ENCODE results near the gene USP43. TPM values are rescaled to one million over a fixed set of nuclear protein-coding genes. Genes with fewer than 3 reads are reported as not detected.
A peak's percentile ranks its signal among the peaks of the same experiment; 100 is the strongest.

The USP43 gene
- polyA plus RNA-seq, 1 donor from 2014 or later: 0.53 TPM

DNA sequence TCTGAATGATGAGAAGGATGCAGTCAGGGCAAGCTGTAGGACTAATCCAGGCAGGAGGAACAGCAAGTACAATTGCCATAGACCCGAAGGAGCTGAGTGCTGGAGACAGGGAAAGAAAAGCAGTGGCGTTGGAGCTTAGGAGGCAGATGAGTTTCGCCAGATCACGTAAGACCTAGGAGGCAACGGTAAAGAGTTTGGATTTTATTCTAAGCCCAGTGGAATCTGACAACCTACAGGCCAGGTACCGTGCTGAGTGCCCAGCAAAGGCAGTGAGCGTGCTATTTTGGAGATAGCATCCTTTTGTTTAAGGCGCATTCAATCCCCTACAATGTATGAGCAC is 1.2 kb downstream of the USP43 start:
- Histone ChIP-seq H3K4me3 (ENCODE audit: low read length) (peak overlapping the region; percentile 68), H3K9me3 (ENCODE audit: low read length) (no peaks in the 10 kb centered on the region), H3K27ac (ENCODE audit: low read length) (no peak overlapping the region), H3K36me3 (ENCODE audit: insufficient read depth, low read length) (no peaks in the 10 kb centered on the region), H3K27me3 (ENCODE audit: insufficient read depth, low read depth, low read length) (peaks cover 26% of the 10 kb centered on the region), H3K9me2 (ENCODE audit: insufficient read depth, low read length) (no peaks in the 10 kb centered on the region), H4K20me1 (ENCODE audit: insufficient read depth) (no peaks in the 10 kb centered on the region), H3F3A (ENCODE audit: insufficient read depth, low read length, poor library complexity, severe bottlenecking) (no peaks in the 10 kb centered on the region), H3K4me2 (ENCODE audit: low read length) (peak overlapping the region; percentile 77), H3K9ac (ENCODE audit: low read length) (no peak overlapping the region), H3K79me2 (replicated peaks; ENCODE audit: insufficient read depth, low read length) (no peaks in the 10 kb centered on the region), H2AFZ (ENCODE audit: low read depth, low read length) (no peak overlapping the region)
- TF ChIP-seq, protein P1, sequence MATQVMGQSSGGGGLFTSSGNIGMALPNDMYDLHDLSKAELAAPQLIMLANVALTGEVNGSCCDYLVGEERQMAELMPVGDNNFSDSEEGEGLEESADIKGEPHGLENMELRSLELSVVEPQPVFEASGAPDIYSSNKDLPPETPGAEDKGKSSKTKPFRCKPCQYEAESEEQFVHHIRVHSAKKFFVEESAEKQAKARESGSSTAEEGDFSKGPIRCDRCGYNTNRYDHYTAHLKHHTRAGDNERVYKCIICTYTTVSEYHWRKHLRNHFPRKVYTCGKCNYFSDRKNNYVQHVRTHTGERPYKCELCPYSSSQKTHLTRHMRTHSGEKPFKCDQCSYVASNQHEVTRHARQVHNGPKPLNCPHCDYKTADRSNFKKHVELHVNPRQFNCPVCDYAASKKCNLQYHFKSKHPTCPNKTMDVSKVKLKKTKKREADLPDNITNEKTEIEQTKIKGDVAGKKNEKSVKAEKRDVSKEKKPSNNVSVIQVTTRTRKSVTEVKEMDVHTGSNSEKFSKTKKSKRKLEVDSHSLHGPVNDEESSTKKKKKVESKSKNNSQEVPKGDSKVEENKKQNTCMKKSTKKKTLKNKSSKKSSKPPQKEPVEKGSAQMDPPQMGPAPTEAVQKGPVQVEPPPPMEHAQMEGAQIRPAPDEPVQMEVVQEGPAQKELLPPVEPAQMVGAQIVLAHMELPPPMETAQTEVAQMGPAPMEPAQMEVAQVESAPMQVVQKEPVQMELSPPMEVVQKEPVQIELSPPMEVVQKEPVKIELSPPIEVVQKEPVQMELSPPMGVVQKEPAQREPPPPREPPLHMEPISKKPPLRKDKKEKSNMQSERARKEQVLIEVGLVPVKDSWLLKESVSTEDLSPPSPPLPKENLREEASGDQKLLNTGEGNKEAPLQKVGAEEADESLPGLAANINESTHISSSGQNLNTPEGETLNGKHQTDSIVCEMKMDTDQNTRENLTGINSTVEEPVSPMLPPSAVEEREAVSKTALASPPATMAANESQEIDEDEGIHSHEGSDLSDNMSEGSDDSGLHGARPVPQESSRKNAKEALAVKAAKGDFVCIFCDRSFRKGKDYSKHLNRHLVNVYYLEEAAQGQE (IDR thresholded peaks at IDR 0.05; ENCODE audit: borderline replicate concordance): no peak
- TF ChIP-seq TAF1 (IDR thresholded peaks at IDR 0.05; ENCODE audit: low read depth) (no peak), EZH2 (IDR thresholded peaks at IDR 0.05; ENCODE audit: borderline replicate concordance, insufficient read depth, low read length, poor library complexity, severe bottlenecking) (no peak), MXI1 (conservative IDR thresholded peaks at IDR 0.05; ENCODE audit: poor library complexity, severe bottlenecking) (no peak), RAD21 (conservative IDR thresholded peaks at IDR 0.05) (no peak), POLR2AphosphoS5 (IDR thresholded peaks at IDR 0.05) (no peak), SMC3 (conservative IDR thresholded peaks at IDR 0.05; ENCODE audit: poor library complexity) (no peak), EP300 (conservative IDR thresholded peaks at IDR 0.05; ENCODE audit: poor library complexity, severe bottlenecking) (no peak)
- TF ChIP-seq, protein P2, sequence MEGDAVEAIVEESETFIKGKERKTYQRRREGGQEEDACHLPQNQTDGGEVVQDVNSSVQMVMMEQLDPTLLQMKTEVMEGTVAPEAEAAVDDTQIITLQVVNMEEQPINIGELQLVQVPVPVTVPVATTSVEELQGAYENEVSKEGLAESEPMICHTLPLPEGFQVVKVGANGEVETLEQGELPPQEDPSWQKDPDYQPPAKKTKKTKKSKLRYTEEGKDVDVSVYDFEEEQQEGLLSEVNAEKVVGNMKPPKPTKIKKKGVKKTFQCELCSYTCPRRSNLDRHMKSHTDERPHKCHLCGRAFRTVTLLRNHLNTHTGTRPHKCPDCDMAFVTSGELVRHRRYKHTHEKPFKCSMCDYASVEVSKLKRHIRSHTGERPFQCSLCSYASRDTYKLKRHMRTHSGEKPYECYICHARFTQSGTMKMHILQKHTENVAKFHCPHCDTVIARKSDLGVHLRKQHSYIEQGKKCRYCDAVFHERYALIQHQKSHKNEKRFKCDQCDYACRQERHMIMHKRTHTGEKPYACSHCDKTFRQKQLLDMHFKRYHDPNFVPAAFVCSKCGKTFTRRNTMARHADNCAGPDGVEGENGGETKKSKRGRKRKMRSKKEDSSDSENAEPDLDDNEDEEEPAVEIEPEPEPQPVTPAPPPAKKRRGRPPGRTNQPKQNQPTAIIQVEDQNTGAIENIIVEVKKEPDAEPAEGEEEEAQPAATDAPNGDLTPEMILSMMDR (IDR thresholded peaks at IDR 0.05; ENCODE audit: poor library complexity, severe bottlenecking): no peak

DNA sequence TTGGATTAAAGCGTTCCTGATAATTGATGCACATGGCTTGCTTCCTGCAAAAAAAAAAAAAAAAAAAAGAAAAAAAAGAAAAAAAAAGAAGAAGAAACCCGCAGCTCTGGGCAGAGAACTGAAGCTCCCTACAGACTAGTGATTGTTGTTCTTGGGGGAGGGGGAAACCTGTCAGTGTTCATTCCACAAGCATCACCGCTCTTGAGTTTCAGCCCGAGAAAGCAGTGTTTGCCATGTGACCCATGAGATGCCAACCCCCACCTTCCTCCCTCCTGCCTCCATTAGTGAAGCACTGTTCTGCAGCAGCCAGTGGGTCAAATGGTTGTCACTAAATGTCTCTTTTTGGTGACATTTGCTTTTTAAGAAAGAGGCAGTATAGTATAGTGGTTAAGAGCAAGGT is 1.7 kb downstream of the USP43 start:
- no peaks in the 10 kb centered on the region for H3K36me3 ChIP-seq (ENCODE audit: insufficient read depth, low read length)
- H3K79me2 ChIP-seq (replicated peaks; ENCODE audit: insufficient read depth, low read length): no peaks in the 10 kb centered on the region
- H3K27me3 ChIP-seq (ENCODE audit: insufficient read depth, low read depth, low read length): peaks cover 26% of the 10 kb centered on the region
- peak overlapping the region; percentile 68 for H3K4me3 ChIP-seq (ENCODE audit: low read length)
- no peak for TF ChIP-seq TAF1 (IDR thresholded peaks at IDR 0.05; ENCODE audit: low read depth)
- TF ChIP-seq, protein P1 (IDR thresholded peaks at IDR 0.05; ENCODE audit: borderline replicate concordance): no peak
- TF ChIP-seq, protein P2 (IDR thresholded peaks at IDR 0.05; ENCODE audit: poor library complexity, severe bottlenecking): no peak
- TF ChIP-seq MXI1 (conservative IDR thresholded peaks at IDR 0.05; ENCODE audit: poor library complexity, severe bottlenecking): no peak
- no peak for TF ChIP-seq RAD21 (conservative IDR thresholded peaks at IDR 0.05)
- TF ChIP-seq EP300 (conservative IDR thresholded peaks at IDR 0.05; ENCODE audit: poor library complexity, severe bottlenecking): no peak
- TF ChIP-seq SMC3 (conservative IDR thresholded peaks at IDR 0.05; ENCODE audit: poor library complexity): no peak
- no peaks in the 10 kb centered on the region for H3K9me2 ChIP-seq (ENCODE audit: insufficient read depth, low read length)
- H3K27ac ChIP-seq (ENCODE audit: low read length): no peak overlapping the region
- no peaks in the 10 kb centered on the region for H3K9me3 ChIP-seq (ENCODE audit: low read length)
- H4K20me1 ChIP-seq (ENCODE audit: insufficient read depth): no peaks in the 10 kb centered on the region
- no peak overlapping the region for H3K4me2 ChIP-seq (ENCODE audit: low read length)
- no peak overlapping the region for H3K9ac ChIP-seq (ENCODE audit: low read length)
- no peaks in the 10 kb centered on the region for H3F3A ChIP-seq (ENCODE audit: insufficient read depth, low read length, poor library complexity, severe bottlenecking)
- no peak overlapping the region for H2AFZ ChIP-seq (ENCODE audit: low read depth, low read length)
